Left lung (tissue), 10 donors: ENCODE data around the gene DNAJB14. TPM values are rescaled to one million over a fixed set of nuclear protein-coding genes. Genes with fewer than 3 reads are reported as not detected.

Experiments used
- ATAC-seq: fragments of 200-7000 bp; cut with Tn5 transposase; one replicate; pipeline ENCODE4 v1.9.1; 2020; ENCODE audit warnings: moderate library complexity
- DNase-seq, 4 donors: peaks; one replicate each; pipeline ENCODE4 v3.0.0-alpha.2; 2013 to 2020
- H3K27ac ChIP-seq, 2 donors: fragments of 200-600 bp; sonication (generic) in 1 of 2; one replicate each; pipeline versions ENCODE4 v1.5.0 to v1.8.0; 2020 to 2021
- H3K27me3 ChIP-seq, 2 donors: fragments of 200-600 bp; sonication (generic) in 1 of 2; one replicate each; pipeline versions ENCODE4 v1.5.0 to v1.8.0; 2020 to 2021
- H3K36me3 ChIP-seq, 2 donors: fragments of 200-600 bp; sonication (generic) in 1 of 2; one replicate each; pipeline versions ENCODE4 v1.5.0 to v1.8.0; 2020 to 2021
- H3K4me1 ChIP-seq, 2 donors: fragments of 200-600 bp; one replicate each; pipeline ENCODE4 v1.8.0; 2021
- H3K4me3 ChIP-seq, 2 donors: fragments of 200-600 bp; sonication (generic) in 1 of 2; one replicate each; pipeline versions ENCODE4 v1.5.0 to v1.8.0; 2020 to 2021; ENCODE audit warnings: mild to moderate bottlenecking in 1 of 2
- H3K9me3 ChIP-seq, 2 donors: fragments of 200-600 bp; sonication (generic) in 1 of 2; one replicate each; pipeline versions ENCODE4 v1.5.0 to v1.8.0; 2020 to 2021
- CTCF ChIP-seq, 2 donors: fragments of 200-600 bp; sonication (generic) in 1 of 2; IDR thresholded peaks; one replicate each; pipeline versions ENCODE4 v1.5.0 to v1.8.0; 2021; ENCODE audit warnings: antibody characterized with exemption in 2 of 2
- intact Hi-C, 2 donors: fragments of 100-400 bp; cut with DNase I; formaldehyde crosslinking; loops; one replicate each; pipeline versions ENCODE4 v1.11.2 to v1.14.2; 2022
- polyA plus RNA-seq, 6 donors: library from polyadenylated mRNA; unstranded; fragments of 120-200 nt; gene quantifications; one replicate each; pipeline ENCODE4 v1.2.1, GENCODE V29; 2013; ENCODE audit not compliant: insufficient read length in 6 of 6
- total RNA-seq, 2 donors: library from RNA; stranded (reverse); fragmentation: NEBNext Ultra II Directional; extraction: Animal tissue kit (Norgen Biotek cat#: 25700); gene quantifications; one replicate each; pipeline ENCODE4 v1.2.1, GENCODE V29; 2021
- donor health status: DM: no; HTN: yes; CAD: no.
- donor health status: DM: no; HTN: no; CAD: no.

The DNAJB14 gene
- total and polyA plus RNA-seq, 8 donors, result 44.7 to 60.3 (median 50.5) TPM

- Histone ChIP-seq H3K4me1 (no peaks in the 10 kb centered on the region), H3K9me3 (no peaks in the 10 kb centered on the region), H3K4me3 (no peak overlapping the region), H3K36me3 (no peaks in the 10 kb centered on the region), H3K27me3 (no peaks in the 10 kb centered on the region), H3K27ac (no peak overlapping the region)
- intact Hi-C loops, result no loop called here
- DNase-seq (no peak), ATAC-seq (no peak)
- no peak for TF ChIP-seq CTCF (IDR thresholded peaks at IDR 0.05)
These were observed 37.0 kb upstream of the DNAJB14 start for GRCh38 chr4:99983289-99983943.

GRCh38 chr4:99979872-99980271 lies 33.5 kb upstream of the DNAJB14 start:
- Histone ChIP-seq H3K27me3 (no peaks in the 10 kb centered on the region), H3K36me3 (no peaks in the 10 kb centered on the region), H3K4me3 (no peak overlapping the region), H3K4me1 (no peaks in the 10 kb centered on the region), H3K27ac (no peak overlapping the region), H3K9me3 (peaks cover 0 to 4% of the 10 kb centered on the region in 2 donors)
- intact Hi-C loops, result no loop called here
- DNase-seq (no peak), ATAC-seq (no peak)
- no peak for TF ChIP-seq CTCF (IDR thresholded peaks at IDR 0.05)

- Histone ChIP-seq H3K27ac (no peak overlapping the region), H3K4me3 (no peak overlapping the region), H3K27me3 (no peaks in the 10 kb centered on the region), H3K4me1 (no peaks in the 10 kb centered on the region), H3K9me3 (peaks cover 0 to 4% of the 10 kb centered on the region in 2 donors), H3K36me3 (no peaks in the 10 kb centered on the region)
- intact Hi-C loops, result no loop called here
- DNase-seq, result no peak
- ATAC-seq, result no peak
- no peak for TF ChIP-seq CTCF (IDR thresholded peaks at IDR 0.05)
These were observed 25.2 kb upstream of the DNAJB14 start for GRCh38 chr4:99971453-99972111.

- DNase-seq (no peak), ATAC-seq (no peak)
- no peak overlapping the region for H3K27ac ChIP-seq
- no peak overlapping the region for H3K4me3 ChIP-seq
- intact Hi-C loops, result no loop called here
- H3K36me3 ChIP-seq, result no peaks in the 10 kb centered on the region
- no peak for TF ChIP-seq CTCF (IDR thresholded peaks at IDR 0.05)
- no peaks in the 10 kb centered on the region for H3K4me1 ChIP-seq
- no peaks in the 10 kb centered on the region for H3K27me3 ChIP-seq
- no peaks in the 10 kb centered on the region for H3K9me3 ChIP-seq
These were observed 21.9 kb upstream of the DNAJB14 start for GRCh38 chr4:99968330-99968729.

- H3K9me3 ChIP-seq, result no peaks in the 10 kb centered on the region
- ATAC-seq (no peak), DNase-seq (no peak)
- H3K27me3 ChIP-seq, result no peaks in the 10 kb centered on the region
- intact Hi-C loops, result no loop called here
- H3K36me3 ChIP-seq, result no peaks in the 10 kb centered on the region
- H3K4me1 ChIP-seq, result no peaks in the 10 kb centered on the region
- H3K27ac ChIP-seq, result no peak overlapping the region
- TF ChIP-seq CTCF (IDR thresholded peaks at IDR 0.05), result no peak
- H3K4me3 ChIP-seq, result no peak overlapping the region
These were observed 20.3 kb upstream of the DNAJB14 start for GRCh38 chr4:99966692-99967091.
